GM23338 (cell line): ENCODE measurements around the gene APOA1. TPM values are rescaled to one million over a fixed set of nuclear protein-coding genes. Genes with fewer than 3 reads are reported as not detected.

Experiments
- ATAC-seq: fragments of 200-7000 bp; cut with Tn5 transposase; 3 replicates; pipeline ENCODE4 v1.9.1; 2020
- DNase-seq: peaks from one replicate; pipeline ENCODE4 v3.0.0-alpha.2; 2015; ENCODE audit warnings: low spot score
- H2AFZ ChIP-seq: fragments of 200-600 bp; sonication (generic); 2 replicates; pipeline ENCODE4 v1.8.0; 2016; ENCODE audit warnings: antibody characterized with exemption, mild to moderate bottlenecking, moderate library complexity
- H3F3A ChIP-seq: fragments of 200-600 bp; sonication (generic); replicated peaks from 2 replicates; pipeline ENCODE4 v1.8.0; 2017; ENCODE audit warnings: antibody characterized with exemption, mixed run types, low read depth
- H3K27ac ChIP-seq: fragments of 200-600 bp; sonication (generic); 2 replicates; pipeline ENCODE4 v1.6.1; 2016; ENCODE audit warnings: low read depth
- H3K27me3 ChIP-seq: fragments of 200-600 bp; sonication (generic); 2 replicates; pipeline ENCODE4 v1.8.0; 2016; ENCODE audit warnings: mild to moderate bottlenecking, mixed run types, moderate library complexity; ENCODE audit not compliant: insufficient read depth
- H3K36me3 ChIP-seq: fragments of 200-600 bp; sonication (generic); 2 replicates; pipeline ENCODE4 v1.8.0; 2016; ENCODE audit warnings: mild to moderate bottlenecking; ENCODE audit not compliant: insufficient read depth
- H3K4me1 ChIP-seq: fragments of 200-600 bp; sonication (generic); 2 replicates; pipeline ENCODE4 v1.8.0; 2016; ENCODE audit warnings: mild to moderate bottlenecking, moderate library complexity; ENCODE audit not compliant: insufficient read depth
- H3K4me2 ChIP-seq: fragments of 200-600 bp; sonication (generic); 2 replicates; pipeline ENCODE4 v1.7.1; 2017; ENCODE audit warnings: mixed run types
- H3K4me3 ChIP-seq: fragments of 200-600 bp; sonication (generic); 2 replicates; pipeline ENCODE4 v1.6.1; 2016; ENCODE audit warnings: mixed run types
- H3K79me2 ChIP-seq: fragments of 200-600 bp; sonication (generic); replicated peaks from 2 replicates; pipeline ENCODE4 v1.8.0; 2017; ENCODE audit warnings: mild to moderate bottlenecking; ENCODE audit not compliant: insufficient read depth
- H3K9me2 ChIP-seq: fragments of 200-600 bp; sonication (generic); 2 replicates; pipeline ENCODE4 v1.8.0; 2017; ENCODE audit not compliant: insufficient read depth
- H4K20me1 ChIP-seq: fragments of 200-600 bp; sonication (generic); replicated peaks from 2 replicates; pipeline ENCODE4 v1.8.0; 2017; ENCODE audit warnings: mild to moderate bottlenecking; ENCODE audit not compliant: insufficient read depth
- H3K27ac Mint-ChIP-seq: 2 replicates; pipeline ENCODE4 v1.8.0; 2020; ENCODE audit warnings: inconsistent platforms, mild to moderate bottlenecking, moderate library complexity, mixed read lengths
- H3K27me3 Mint-ChIP-seq: 3 replicates; pipeline ENCODE4 v1.8.0; 2022; ENCODE audit warnings: low read depth, mild to moderate bottlenecking, moderate library complexity, mixed read lengths, inconsistent platforms; ENCODE audit not compliant: insufficient read depth, poor library complexity
- H3K36me3 Mint-ChIP-seq: 3 replicates; pipeline ENCODE4 v1.8.0; 2021; ENCODE audit warnings: low read depth, mild to moderate bottlenecking, inconsistent platforms, moderate library complexity, mixed read lengths
- H3K4me1 Mint-ChIP-seq: 3 replicates; pipeline ENCODE4 v1.8.0; 2020; ENCODE audit warnings: mild to moderate bottlenecking, inconsistent platforms, mixed read lengths
- H3K4me3 Mint-ChIP-seq: 3 replicates; pipeline ENCODE4 v1.8.0; 2021; ENCODE audit warnings: moderate library complexity, mild to moderate bottlenecking, inconsistent platforms, mixed read lengths
- H3K9me3 Mint-ChIP-seq: 3 replicates; pipeline ENCODE4 v1.8.0; 2020; ENCODE audit warnings: moderate library complexity, mild to moderate bottlenecking, inconsistent platforms, mixed read lengths
- CREB1 ChIP-seq: fragments of 250-450 bp; sonication (Bioruptor Pico); IDR thresholded peaks from 2 replicates; pipeline ENCODE4 v1.5.0; 2020; ENCODE audit warnings: low read depth, mild to moderate bottlenecking, moderate library complexity
- EZH2 ChIP-seq: fragments of 200-600 bp; sonication (generic); IDR thresholded peaks from one replicate; pipeline ENCODE4 v1.8.0; 2017; ENCODE audit warnings: antibody characterized with exemption, mild to moderate bottlenecking, low read depth; ENCODE audit not compliant: unreplicated experiment
- polyA plus RNA-seq: library from polyadenylated mRNA; unstranded; fragments of >200 nt; fragmentation: Nextera tagmentation; extraction: Ambion mirVana; gene quantifications from 2 replicates; pipeline ENCODE4 v1.2.1, GENCODE V29; 2016
- total RNA-seq: library from RNA; depleted of rRNA; stranded (reverse); fragments of >200 nt; shearing (Covaris generic); gene quantifications from 2 replicates; pipeline ENCODE4 v1.2.3, GENCODE V29; 2014
- TF ChIP-seq, protein P1 (sequence below), 2 experiments: fragments of 200-600 bp in 1 of 2; sonication (generic) in 1 of 2; conservative IDR thresholded peaks; 2 replicates each; pipeline versions ENCODE4 v1.5.1 to v1.6.1; 2016 to 2017; ENCODE audit warnings: antibody characterized with exemption in 2 of 2, low read depth in 2 of 2, mild to moderate bottlenecking in 2 of 2, moderate library complexity in 1 of 2
- TF ChIP-seq, protein P2 (sequence below): fragments of 250-450 bp; sonication (Bioruptor Pico); IDR thresholded peaks from 2 replicates; pipeline ENCODE4 v1.5.0; 2020; ENCODE audit warnings: mild to moderate bottlenecking, moderate library complexity

APOA1 gene
- total and polyA plus RNA-seq, 2 experiments from 2014 or later = 0.60 TPM; not detected in 1

DNA sequence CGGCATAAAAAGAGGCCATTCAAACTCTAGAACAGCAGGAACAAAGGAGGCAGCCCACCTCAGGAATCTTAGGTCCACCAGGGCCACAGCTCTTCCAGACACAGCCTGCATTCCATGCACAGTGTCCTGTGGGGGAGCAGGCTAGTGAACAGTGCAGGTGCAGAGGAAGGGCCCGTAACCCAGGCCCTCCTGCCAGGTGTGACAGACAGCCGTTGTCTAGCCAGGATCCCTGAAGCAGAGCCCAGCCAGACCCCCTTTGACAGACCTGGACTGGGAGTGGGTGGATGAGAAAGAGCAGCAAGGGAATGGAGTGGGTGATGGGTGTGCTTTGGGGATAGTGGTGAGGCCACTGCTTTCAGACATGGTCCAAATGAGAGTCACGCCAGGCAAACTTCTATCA lies 48.4 kb downstream of the APOA1 start:
- peaks cover 10% of the 10 kb centered on the region for H3K27me3 Mint-ChIP-seq
- H3K27me3 ChIP-seq = no peaks in the 10 kb centered on the region

More for the DNA sequence above, 48.4 kb downstream of the APOA1 start:
- H3K4me2 ChIP-seq = no peak overlapping the region
- no peak overlapping the region; the same call in 1 of the 2 replicates for H3K4me3 ChIP-seq
- DNase-seq (peak; percentile 24), ATAC-seq (no peak)
- Mint-ChIP-seq H3K27ac (no peak overlapping the region), H3K36me3 (peaks cover 32% of the 10 kb centered on the region), H3K4me3 (peak overlapping the region; percentile 96; the same call in 2 of the 3 replicates), H3K4me1 (peaks cover 23% of the 10 kb centered on the region), H3K9me3 (no peaks in the 10 kb centered on the region)
- TF ChIP-seq EZH2 = no peak
- no peak for TF ChIP-seq CREB1
- TF ChIP-seq, protein P1, sequence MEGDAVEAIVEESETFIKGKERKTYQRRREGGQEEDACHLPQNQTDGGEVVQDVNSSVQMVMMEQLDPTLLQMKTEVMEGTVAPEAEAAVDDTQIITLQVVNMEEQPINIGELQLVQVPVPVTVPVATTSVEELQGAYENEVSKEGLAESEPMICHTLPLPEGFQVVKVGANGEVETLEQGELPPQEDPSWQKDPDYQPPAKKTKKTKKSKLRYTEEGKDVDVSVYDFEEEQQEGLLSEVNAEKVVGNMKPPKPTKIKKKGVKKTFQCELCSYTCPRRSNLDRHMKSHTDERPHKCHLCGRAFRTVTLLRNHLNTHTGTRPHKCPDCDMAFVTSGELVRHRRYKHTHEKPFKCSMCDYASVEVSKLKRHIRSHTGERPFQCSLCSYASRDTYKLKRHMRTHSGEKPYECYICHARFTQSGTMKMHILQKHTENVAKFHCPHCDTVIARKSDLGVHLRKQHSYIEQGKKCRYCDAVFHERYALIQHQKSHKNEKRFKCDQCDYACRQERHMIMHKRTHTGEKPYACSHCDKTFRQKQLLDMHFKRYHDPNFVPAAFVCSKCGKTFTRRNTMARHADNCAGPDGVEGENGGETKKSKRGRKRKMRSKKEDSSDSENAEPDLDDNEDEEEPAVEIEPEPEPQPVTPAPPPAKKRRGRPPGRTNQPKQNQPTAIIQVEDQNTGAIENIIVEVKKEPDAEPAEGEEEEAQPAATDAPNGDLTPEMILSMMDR (conservative IDR thresholded peaks at IDR 0.05; ENCODE audit: low read depth in 2 of 2) = no peak
- TF ChIP-seq, protein P2, sequence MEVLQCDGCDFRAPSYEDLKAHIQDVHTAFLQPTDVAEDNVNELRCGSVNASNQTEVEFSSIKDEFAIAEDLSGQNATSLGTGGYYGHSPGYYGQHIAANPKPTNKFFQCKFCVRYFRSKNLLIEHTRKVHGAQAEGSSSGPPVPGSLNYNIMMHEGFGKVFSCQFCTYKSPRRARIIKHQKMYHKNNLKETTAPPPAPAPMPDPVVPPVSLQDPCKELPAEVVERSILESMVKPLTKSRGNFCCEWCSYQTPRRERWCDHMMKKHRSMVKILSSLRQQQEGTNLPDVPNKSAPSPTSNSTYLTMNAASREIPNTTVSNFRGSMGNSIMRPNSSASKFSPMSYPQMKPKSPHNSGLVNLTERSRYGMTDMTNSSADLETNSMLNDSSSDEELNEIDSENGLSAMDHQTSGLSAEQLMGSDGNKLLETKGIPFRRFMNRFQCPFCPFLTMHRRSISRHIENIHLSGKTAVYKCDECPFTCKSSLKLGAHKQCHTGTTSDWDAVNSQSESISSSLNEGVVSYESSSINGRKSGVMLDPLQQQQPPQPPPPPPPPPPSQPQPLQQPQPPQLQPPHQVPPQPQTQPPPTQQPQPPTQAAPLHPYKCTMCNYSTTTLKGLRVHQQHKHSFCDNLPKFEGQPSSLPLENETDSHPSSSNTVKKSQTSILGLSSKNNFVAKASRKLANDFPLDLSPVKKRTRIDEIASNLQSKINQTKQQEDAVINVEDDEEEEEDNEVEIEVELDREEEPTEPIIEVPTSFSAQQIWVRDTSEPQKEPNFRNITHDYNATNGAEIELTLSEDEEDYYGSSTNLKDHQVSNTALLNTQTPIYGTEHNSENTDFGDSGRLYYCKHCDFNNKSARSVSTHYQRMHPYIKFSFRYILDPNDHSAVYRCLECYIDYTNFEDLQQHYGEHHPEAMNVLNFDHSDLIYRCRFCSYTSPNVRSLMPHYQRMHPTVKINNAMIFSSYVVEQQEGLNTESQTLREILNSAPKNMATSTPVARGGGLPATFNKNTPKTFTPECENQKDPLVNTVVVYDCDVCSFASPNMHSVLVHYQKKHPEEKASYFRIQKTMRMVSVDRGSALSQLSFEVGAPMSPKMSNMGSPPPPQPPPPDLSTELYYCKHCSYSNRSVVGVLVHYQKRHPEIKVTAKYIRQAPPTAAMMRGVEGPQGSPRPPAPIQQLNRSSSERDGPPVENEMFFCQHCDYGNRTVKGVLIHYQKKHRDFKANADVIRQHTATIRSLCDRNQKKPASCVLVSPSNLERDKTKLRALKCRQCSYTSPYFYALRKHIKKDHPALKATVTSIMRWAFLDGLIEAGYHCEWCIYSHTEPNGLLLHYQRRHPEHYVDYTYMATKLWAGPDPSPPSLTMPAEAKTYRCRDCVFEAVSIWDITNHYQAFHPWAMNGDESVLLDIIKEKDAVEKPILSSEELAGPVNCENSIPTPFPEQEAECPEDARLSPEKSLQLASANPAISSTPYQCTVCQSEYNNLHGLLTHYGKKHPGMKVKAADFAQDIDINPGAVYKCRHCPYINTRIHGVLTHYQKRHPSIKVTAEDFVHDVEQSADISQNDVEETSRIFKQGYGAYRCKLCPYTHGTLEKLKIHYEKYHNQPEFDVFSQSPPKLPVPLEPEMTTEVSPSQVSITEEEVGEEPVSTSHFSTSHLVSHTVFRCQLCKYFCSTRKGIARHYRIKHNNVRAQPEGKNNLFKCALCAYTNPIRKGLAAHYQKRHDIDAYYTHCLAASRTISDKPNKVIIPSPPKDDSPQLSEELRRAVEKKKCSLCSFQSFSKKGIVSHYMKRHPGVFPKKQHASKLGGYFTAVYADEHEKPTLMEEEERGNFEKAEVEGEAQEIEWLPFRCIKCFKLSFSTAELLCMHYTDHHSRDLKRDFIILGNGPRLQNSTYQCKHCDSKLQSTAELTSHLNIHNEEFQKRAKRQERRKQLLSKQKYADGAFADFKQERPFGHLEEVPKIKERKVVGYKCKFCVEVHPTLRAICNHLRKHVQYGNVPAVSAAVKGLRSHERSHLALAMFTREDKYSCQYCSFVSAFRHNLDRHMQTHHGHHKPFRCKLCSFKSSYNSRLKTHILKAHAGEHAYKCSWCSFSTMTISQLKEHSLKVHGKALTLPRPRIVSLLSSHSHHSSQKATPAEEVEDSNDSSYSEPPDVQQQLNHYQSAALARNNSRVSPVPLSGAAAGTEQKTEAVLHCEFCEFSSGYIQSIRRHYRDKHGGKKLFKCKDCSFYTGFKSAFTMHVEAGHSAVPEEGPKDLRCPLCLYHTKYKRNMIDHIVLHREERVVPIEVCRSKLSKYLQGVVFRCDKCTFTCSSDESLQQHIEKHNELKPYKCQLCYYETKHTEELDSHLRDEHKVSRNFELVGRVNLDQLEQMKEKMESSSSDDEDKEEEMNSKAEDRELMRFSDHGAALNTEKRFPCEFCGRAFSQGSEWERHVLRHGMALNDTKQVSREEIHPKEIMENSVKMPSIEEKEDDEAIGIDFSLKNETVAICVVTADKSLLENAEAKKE (CRISPR knock-in tag) = no peak
- no peak overlapping the region for H3K27ac ChIP-seq
- H3K9me2 ChIP-seq = no peaks in the 10 kb centered on the region
- H2AFZ ChIP-seq = no peak overlapping the region
- H3K36me3 ChIP-seq = peaks cover 25% of the 10 kb centered on the region
- peaks cover 2% of the 10 kb centered on the region; the same call in 1 of the 2 replicates for H3F3A ChIP-seq
- H4K20me1 ChIP-seq = peaks cover 14% of the 10 kb centered on the region; the same call in 1 of the 2 replicates
- H3K4me1 ChIP-seq = peaks cover 10% of the 10 kb centered on the region
- H3K79me2 ChIP-seq = peaks cover 18% of the 10 kb centered on the region
